WTC11 (cell line): ENCODE measurements around the gene INSC. TPM values are rescaled to one million over a fixed set of nuclear protein-coding genes. Genes with fewer than 3 reads are reported as not detected.

Source experiments
- ATAC-seq: fragments of 200-7000 bp; cut with Tn5 transposase; 2 replicates; pipeline ENCODE4 v1.10.0; 2021; ENCODE audit warnings: mild to moderate bottlenecking, moderate library complexity
- CTCF ChIA-PET: fragments of 300-600 bp; sonication (Branson Sonifier 250); formaldehyde crosslinking; loops from one replicate; lab custom pipeline; 2021; ENCODE audit warnings: antibody characterized with exemption; lab: Charles Lee
- POLR2A ChIA-PET: fragments of 350-600 bp; sonication (Branson Sonifier 250); formaldehyde crosslinking; loops from one replicate; lab custom pipeline; 2021; ENCODE audit warnings: antibody characterized with exemption; lab: Charles Lee
- DNase-seq: peaks from one replicate; pipeline ENCODE4 v3.0.0; 2021; ENCODE audit warnings: low spot score
- H3K27ac Mint-ChIP-seq: 2 replicates; pipeline ENCODE4 v1.8.0; 2021; ENCODE audit warnings: mixed read lengths
- H3K27me3 Mint-ChIP-seq: 2 replicates; pipeline ENCODE4 v1.8.0; 2021; ENCODE audit warnings: low read depth, mild to moderate bottlenecking, moderate library complexity, mixed read lengths
- H3K36me3 Mint-ChIP-seq: 2 replicates; pipeline ENCODE4 v1.8.0; 2021; ENCODE audit warnings: mixed read lengths
- H3K4me1 Mint-ChIP-seq: 2 replicates; pipeline ENCODE4 v1.8.0; 2022; ENCODE audit warnings: mixed read lengths
- H3K4me3 Mint-ChIP-seq: 2 replicates; pipeline ENCODE4 v1.8.0; 2021; ENCODE audit warnings: mild to moderate bottlenecking, moderate library complexity, mixed read lengths
- H3K9me3 Mint-ChIP-seq: 2 replicates; pipeline ENCODE4 v1.8.0; 2021; ENCODE audit warnings: mixed read lengths
- CREB1 ChIP-seq: sonication (generic); formaldehyde crosslinking; IDR thresholded peaks from 2 replicates; pipeline ENCODE4 v1.8.0; 2023; ENCODE audit warnings: mild to moderate bottlenecking, missing genetic modification reagents
- E2F1 ChIP-seq: sonication (generic); formaldehyde crosslinking; IDR thresholded peaks from 2 replicates; pipeline ENCODE4 v1.8.0; 2022; ENCODE audit warnings: mild to moderate bottlenecking, missing genetic modification reagents
- ELF4 ChIP-seq: sonication (generic); formaldehyde crosslinking; IDR thresholded peaks from 2 replicates; pipeline ENCODE4 v1.8.1; 2022; ENCODE audit warnings: low read depth, mild to moderate bottlenecking, moderate library complexity, missing genetic modification reagents
- FOXP1 ChIP-seq: sonication (generic); formaldehyde crosslinking; IDR thresholded peaks from 2 replicates; pipeline ENCODE4 v1.8.0; 2022; ENCODE audit warnings: missing genetic modification reagents, mild to moderate bottlenecking, moderate library complexity, borderline replicate concordance
- JAZF1 ChIP-seq: fragments of 250-450 bp; sonication (Bioruptor Pico); IDR thresholded peaks from 2 replicates; pipeline ENCODE4 v1.9.0; 2021; ENCODE audit warnings: moderate library complexity, mild to moderate bottlenecking, inconsistent platforms
- JUN ChIP-seq: sonication (generic); formaldehyde crosslinking; IDR thresholded peaks from 2 replicates; pipeline ENCODE4 v1.8.0; 2023; ENCODE audit warnings: mild to moderate bottlenecking, missing genetic modification reagents
- OVOL2 ChIP-seq: fragments of 250-450 bp; sonication (Bioruptor Pico); IDR thresholded peaks from 2 replicates; pipeline ENCODE4 v1.9.0; 2021; ENCODE audit warnings: mild to moderate bottlenecking, borderline replicate concordance
- SMAD4 ChIP-seq: sonication (generic); formaldehyde crosslinking; IDR thresholded peaks from 2 replicates; pipeline ENCODE4 v1.8.0; 2022; ENCODE audit warnings: mild to moderate bottlenecking, missing genetic modification reagents
- STAT6 ChIP-seq: sonication (generic); formaldehyde crosslinking; conservative IDR thresholded peaks from 2 replicates; pipeline ENCODE4 v1.8.1; 2023; ENCODE audit warnings: mild to moderate bottlenecking, low read depth, missing genetic modification reagents, moderate library complexity
- TEAD1 ChIP-seq: sonication (generic); formaldehyde crosslinking; IDR thresholded peaks from 2 replicates; pipeline ENCODE4 v1.8.0; 2022; ENCODE audit warnings: mild to moderate bottlenecking, missing genetic modification reagents
- TEAD4 ChIP-seq: sonication (generic); formaldehyde crosslinking; IDR thresholded peaks from 2 replicates; pipeline ENCODE4 v1.8.0; 2022; ENCODE audit warnings: mild to moderate bottlenecking, missing genetic modification reagents
- TP53 ChIP-seq: sonication (generic); formaldehyde crosslinking; IDR thresholded peaks from 2 replicates; pipeline ENCODE4 v1.8.1; 2023; ENCODE audit warnings: mild to moderate bottlenecking, missing genetic modification reagents
- ZNF671 ChIP-seq: fragments of 250-450 bp; sonication (Bioruptor Pico); IDR thresholded peaks from 2 replicates; pipeline ENCODE4 v1.8.0; 2021; ENCODE audit warnings: mild to moderate bottlenecking
- total RNA-seq: library from RNA; stranded (reverse); gene quantifications from 3 replicates; pipeline ENCODE4 v1.2.3, GENCODE V29; 2021
- TF ChIP-seq, protein P1 (sequence below): fragments of 250-450 bp; sonication (Bioruptor Pico); IDR thresholded peaks from 2 replicates; pipeline ENCODE4 v1.9.0; 2021; ENCODE audit warnings: mild to moderate bottlenecking
- TF ChIP-seq, protein P2 (sequence below): sonication (generic); formaldehyde crosslinking; IDR thresholded peaks from 2 replicates; pipeline ENCODE4 v1.8.1; 2022; ENCODE audit warnings: mild to moderate bottlenecking, missing genetic modification reagents, moderate library complexity, borderline replicate concordance
- TF ChIP-seq, protein P3 (sequence below): sonication (generic); formaldehyde crosslinking; IDR thresholded peaks from 2 replicates; pipeline ENCODE4 v1.8.1; 2022; ENCODE audit warnings: missing genetic modification reagents, borderline replicate concordance
- TF ChIP-seq, protein P4 (sequence below): sonication (generic); formaldehyde crosslinking; IDR thresholded peaks from 2 replicates; pipeline ENCODE4 v1.8.0; 2022; ENCODE audit warnings: mild to moderate bottlenecking, missing genetic modification reagents

Gene INSC
- total RNA-seq, 1 experiment from 2014 or later = 0.44 TPM

GRCh38 chr11:15201586-15201985, 86.9 kb downstream of the INSC start:
- ChIA-PET POLR2A (no interaction called here), CTCF (interaction anchor here (1.4 kb wide), 1 partner anchor 227 kb away, joined by 4 read pairs; no protein-coding TSS in a partner anchor)
- DNase-seq (no peak), ATAC-seq (no peak)
- Mint-ChIP-seq H3K4me3 (no peak overlapping the region), H3K4me1 (no peaks in the 10 kb centered on the region), H3K27me3 (no peaks in the 10 kb centered on the region), H3K27ac (no peak overlapping the region), H3K36me3 (no peaks in the 10 kb centered on the region), H3K9me3 (no peaks in the 10 kb centered on the region)
- no peak for TF ChIP-seq JAZF1 (CRISPR knock-in tag)
- no peak for TF ChIP-seq SMAD4
- TF ChIP-seq, protein P1, sequence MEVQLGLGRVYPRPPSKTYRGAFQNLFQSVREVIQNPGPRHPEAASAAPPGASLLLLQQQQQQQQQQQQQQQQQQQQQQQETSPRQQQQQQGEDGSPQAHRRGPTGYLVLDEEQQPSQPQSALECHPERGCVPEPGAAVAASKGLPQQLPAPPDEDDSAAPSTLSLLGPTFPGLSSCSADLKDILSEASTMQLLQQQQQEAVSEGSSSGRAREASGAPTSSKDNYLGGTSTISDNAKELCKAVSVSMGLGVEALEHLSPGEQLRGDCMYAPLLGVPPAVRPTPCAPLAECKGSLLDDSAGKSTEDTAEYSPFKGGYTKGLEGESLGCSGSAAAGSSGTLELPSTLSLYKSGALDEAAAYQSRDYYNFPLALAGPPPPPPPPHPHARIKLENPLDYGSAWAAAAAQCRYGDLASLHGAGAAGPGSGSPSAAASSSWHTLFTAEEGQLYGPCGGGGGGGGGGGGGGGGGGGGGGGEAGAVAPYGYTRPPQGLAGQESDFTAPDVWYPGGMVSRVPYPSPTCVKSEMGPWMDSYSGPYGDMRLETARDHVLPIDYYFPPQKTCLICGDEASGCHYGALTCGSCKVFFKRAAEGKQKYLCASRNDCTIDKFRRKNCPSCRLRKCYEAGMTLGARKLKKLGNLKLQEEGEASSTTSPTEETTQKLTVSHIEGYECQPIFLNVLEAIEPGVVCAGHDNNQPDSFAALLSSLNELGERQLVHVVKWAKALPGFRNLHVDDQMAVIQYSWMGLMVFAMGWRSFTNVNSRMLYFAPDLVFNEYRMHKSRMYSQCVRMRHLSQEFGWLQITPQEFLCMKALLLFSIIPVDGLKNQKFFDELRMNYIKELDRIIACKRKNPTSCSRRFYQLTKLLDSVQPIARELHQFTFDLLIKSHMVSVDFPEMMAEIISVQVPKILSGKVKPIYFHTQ (CRISPR knock-in tag) = no peak

DNA sequence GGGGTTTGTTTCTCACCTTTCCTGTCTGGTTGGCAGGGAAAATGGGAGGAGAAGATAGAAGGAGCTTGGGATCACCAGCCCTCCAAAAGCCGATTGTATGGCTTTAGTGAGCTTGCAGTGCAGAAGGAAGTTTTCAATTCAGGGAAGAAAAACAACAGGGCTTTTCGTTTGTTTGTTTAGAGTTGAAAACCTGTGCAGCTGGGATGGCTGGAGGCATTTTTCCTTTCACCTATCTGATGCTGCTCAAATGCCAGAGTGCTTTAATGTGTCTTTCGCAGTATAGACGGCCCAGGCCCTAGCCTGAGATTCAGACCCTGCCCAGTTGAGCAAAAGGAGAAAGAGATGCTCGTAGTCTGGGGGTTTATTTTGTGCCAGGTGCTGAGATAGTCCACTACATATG, 87.9 kb downstream of the INSC start:
- ChIA-PET CTCF (interaction anchor here (1.0 to 1.4 kb wide), 2 partner anchors 127 to 228 kb away, joined by 3 to 4 read pairs; no protein-coding TSS in a partner anchor), POLR2A (no interaction called here)
- Mint-ChIP-seq H3K27ac (no peak overlapping the region), H3K27me3 (no peaks in the 10 kb centered on the region), H3K36me3 (no peaks in the 10 kb centered on the region), H3K4me1 (no peaks in the 10 kb centered on the region), H3K4me3 (no peak overlapping the region), H3K9me3 (no peaks in the 10 kb centered on the region)
- DNase-seq (no peak), ATAC-seq (no peak)
- TF ChIP-seq JUN (CRISPR knock-in tag) (no peak), TEAD4 (CRISPR knock-in tag) (no peak), E2F1 (CRISPR knock-in tag) (no peak), TP53 (CRISPR knock-in tag) (no peak), JAZF1 (CRISPR knock-in tag) (no peak), STAT6 (no peak), OVOL2 (CRISPR knock-in tag) (no peak), FOXP1 (no peak), ELF4 (CRISPR knock-in tag) (no peak), CREB1 (CRISPR knock-in tag) (no peak), TEAD1 (CRISPR knock-in tag) (no peak), ZNF671 (CRISPR knock-in tag) (no peak)
- TF ChIP-seq, protein P2, sequence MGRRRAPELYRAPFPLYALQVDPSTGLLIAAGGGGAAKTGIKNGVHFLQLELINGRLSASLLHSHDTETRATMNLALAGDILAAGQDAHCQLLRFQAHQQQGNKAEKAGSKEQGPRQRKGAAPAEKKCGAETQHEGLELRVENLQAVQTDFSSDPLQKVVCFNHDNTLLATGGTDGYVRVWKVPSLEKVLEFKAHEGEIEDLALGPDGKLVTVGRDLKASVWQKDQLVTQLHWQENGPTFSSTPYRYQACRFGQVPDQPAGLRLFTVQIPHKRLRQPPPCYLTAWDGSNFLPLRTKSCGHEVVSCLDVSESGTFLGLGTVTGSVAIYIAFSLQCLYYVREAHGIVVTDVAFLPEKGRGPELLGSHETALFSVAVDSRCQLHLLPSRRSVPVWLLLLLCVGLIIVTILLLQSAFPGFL (CRISPR knock-in tag) = no peak
- TF ChIP-seq, protein P3, sequence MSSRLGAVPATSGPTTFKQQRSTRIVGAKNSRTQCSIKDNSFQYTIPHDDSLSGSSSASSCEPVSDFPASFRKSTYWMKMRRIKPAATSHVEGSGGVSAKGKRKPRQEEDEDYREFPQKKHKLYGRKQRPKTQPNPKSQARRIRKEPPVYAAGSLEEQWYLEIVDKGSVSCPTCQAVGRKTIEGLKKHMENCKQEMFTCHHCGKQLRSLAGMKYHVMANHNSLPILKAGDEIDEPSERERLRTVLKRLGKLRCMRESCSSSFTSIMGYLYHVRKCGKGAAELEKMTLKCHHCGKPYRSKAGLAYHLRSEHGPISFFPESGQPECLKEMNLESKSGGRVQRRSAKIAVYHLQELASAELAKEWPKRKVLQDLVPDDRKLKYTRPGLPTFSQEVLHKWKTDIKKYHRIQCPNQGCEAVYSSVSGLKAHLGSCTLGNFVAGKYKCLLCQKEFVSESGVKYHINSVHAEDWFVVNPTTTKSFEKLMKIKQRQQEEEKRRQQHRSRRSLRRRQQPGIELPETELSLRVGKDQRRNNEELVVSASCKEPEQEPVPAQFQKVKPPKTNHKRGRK (CRISPR knock-in tag) = no peak
- TF ChIP-seq, protein P4, sequence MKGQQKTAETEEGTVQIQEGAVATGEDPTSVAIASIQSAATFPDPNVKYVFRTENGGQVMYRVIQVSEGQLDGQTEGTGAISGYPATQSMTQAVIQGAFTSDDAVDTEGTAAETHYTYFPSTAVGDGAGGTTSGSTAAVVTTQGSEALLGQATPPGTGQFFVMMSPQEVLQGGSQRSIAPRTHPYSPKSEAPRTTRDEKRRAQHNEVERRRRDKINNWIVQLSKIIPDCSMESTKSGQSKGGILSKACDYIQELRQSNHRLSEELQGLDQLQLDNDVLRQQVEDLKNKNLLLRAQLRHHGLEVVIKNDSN (CRISPR knock-in tag) = no peak
